Heart left ventricle (tissue), 16 donors: Measurements from ENCODE around the gene RFX3. TPM values are rescaled to one million over a fixed set of nuclear protein-coding genes. Genes with fewer than 3 reads are reported as not detected.
"Not testable (repeated sequence)": the region's sequence is repeated elsewhere in the genome, so short reads cannot be mapped to it uniquely, and the experiment has no call there.

Experiments used
- ATAC-seq, 4 donors: fragments of 200-7000 bp; cut with Tn5 transposase; one replicate each; pipeline ENCODE4 v1.9.1; 2020 to 2022; ENCODE audit warnings: moderate library complexity in 4 of 4, mild to moderate bottlenecking in 3 of 4, moderate number of reproducible peaks in 1 of 4
- DNase-seq, 5 donors: peaks; one replicate each; pipeline ENCODE4 v3.0.0-alpha.2; 2020
- H3K27ac ChIP-seq, 12 donors: fragments of 200-600 bp; sonication (generic) in 4 of 12; one replicate each; pipeline versions ENCODE4 v1.5.0 to v1.8.0; 2016 to 2022; ENCODE audit warnings: mild to moderate bottlenecking in 2 of 12
- H3K27me3 ChIP-seq, 9 donors: fragments of 200-600 bp; sonication (generic) in 2 of 9; one replicate each; pipeline versions ENCODE4 v1.5.1 to v1.8.0; 2016 to 2022; ENCODE audit warnings: mild to moderate bottlenecking in 3 of 9
- H3K36me3 ChIP-seq, 9 donors: fragments of 200-600 bp; sonication (generic) in 2 of 9; one replicate each; pipeline versions ENCODE4 v1.5.0 to v1.8.0; 2018 to 2022; ENCODE audit warnings: mild to moderate bottlenecking in 2 of 9
- H3K4me1 ChIP-seq, 12 donors: fragments of 200-600 bp; sonication (generic) in 4 of 12; one replicate each; pipeline versions ENCODE4 v1.5.0 to v1.8.0; 2016 to 2022; ENCODE audit warnings: mild to moderate bottlenecking in 3 of 12
- H3K4me3 ChIP-seq, 12 donors: fragments of 200-600 bp; sonication (generic) in 4 of 12; one replicate each; pipeline versions ENCODE4 v1.5.0 to v1.8.0; 2017 to 2022; ENCODE audit warnings: mild to moderate bottlenecking in 9 of 12, moderate library complexity in 4 of 12
- H3K9me3 ChIP-seq, 12 donors: fragments of 200-600 bp; sonication (generic) in 4 of 12; one replicate each; pipeline versions ENCODE4 v1.5.0 to v1.8.0; 2016 to 2022; ENCODE audit warnings: mild to moderate bottlenecking in 1 of 12
- POLR2A ChIP-seq, 2 donors: fragments of 450-650 bp; IDR thresholded peaks; one replicate each; pipeline ENCODE4 v1.6.1; 2017; ENCODE audit warnings: antibody characterized with exemption in 2 of 2, mild to moderate bottlenecking in 2 of 2, moderate library complexity in 2 of 2
- WGBS, 4 donors: extraction: QIAGEN DNeasy Blood & Tissue Kit in 2 of 4; methylation state at CpG; one replicate each; pipeline versions ENCODE4 v1.1.5 to v1.1.7; 2013 to 2018; 5-methylcytosine and 5-hydroxymethylcytosine counted together
- intact Hi-C, 10 donors: fragments of 100-400 bp; cut with DNase I; formaldehyde crosslinking; loops; one replicate each; pipeline versions ENCODE4 v1.11.1 to v1.14.2; 2022
- polyA plus RNA-seq, 2 donors: library from polyadenylated mRNA; stranded (reverse); fragments of 200-250 nt; gene quantifications; one replicate each; pipeline ENCODE4 v1.2.3, GENCODE V29; 2013
- total RNA-seq, 9 donors: library from RNA; depleted of rRNA in 2 of 9; stranded (reverse); fragments of >200 nt in 2 of 9; fragmentation: NEBNext Ultra II Directional in 3 of 9; extraction: Animal tissue kit (Norgen Biotek cat#: 25700) in 3 of 9; gene quantifications; one replicate each; pipeline versions ENCODE4 v1.1.0 to v1.2.4, GENCODE V29; 2016 to 2023
- TF ChIP-seq, protein P1 (sequence below), 12 donors: fragments of 200-600 bp; sonication (generic) in 4 of 12; IDR thresholded peaks; one replicate each; pipeline versions ENCODE4 v1.5.0 to v1.8.0; 2018 to 2022; ENCODE audit warnings: antibody characterized with exemption in 12 of 12, mild to moderate bottlenecking in 5 of 12
- donor health status: ischemic (EF 13 %, LVEDD 7.1; RV severe dilation, severe dysfunction).
- donor health status: healthy with polysubstance abuse.
- donor health status: DM: no; HTN: yes; CAD: no.
- donor health status: DM: no; HTN: no; CAD: no.
- donor health status: ischemic (EF 25% LVEDD 6.9; RV normal size, moderate dysfunction).
- donor health status: ischemic (EF 25% LVEDD 5.7; RV mildly dilated, moderate dysfunction).
- donor health status: healthy.
- donor health status: DM: yes; HTN: yes; CAD: no.
- donor health status: ischemic (EF 35%, LVEDD 5.7; RV mildly dilated, moderate dysfunction).
- donor health status: nonischemic (EF 11% LVEDD 7.7; RV severe dilation, severe dysfunction).
- donor health status: DM: yes; HTN: yes; CAD: no.
- donor health status: PGD.
- donor health status: ischemic (EF 29% LVEDD 5.4; RV normal size, mild dysfunction).
- donor health status: nonischemic (EF 23%, LVEDD 6.1; RV moderate dilation, normal function).

RFX3 gene
- total and polyA plus RNA-seq, 11 donors: 0.80 to 8.3 (median 2.9) TPM

DNA sequence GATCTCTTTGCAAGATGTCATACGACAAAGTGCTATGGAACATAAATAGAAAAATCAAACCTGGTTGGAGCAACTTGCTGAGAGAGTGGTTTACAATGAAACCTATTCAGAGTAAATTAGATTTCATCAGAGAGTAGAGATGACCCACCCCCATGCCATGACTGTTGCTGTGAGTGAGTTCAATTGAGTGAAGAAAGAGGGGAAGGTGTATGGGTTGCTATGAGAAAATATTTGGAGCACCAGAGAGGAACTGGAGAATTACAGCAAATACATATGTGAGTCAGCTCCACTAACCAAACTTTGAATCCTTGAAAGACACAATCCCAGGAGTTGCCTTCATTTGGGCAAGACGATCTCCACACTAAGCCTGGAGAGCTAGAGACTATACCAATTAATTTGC lies 217.2 kb downstream of the RFX3 start:
- DNase-seq (no peak), ATAC-seq (no peak)
- H3K4me3 ChIP-seq: no peak overlapping the region
- WGBS, 4 donors: 92 to 97% (median 95%) methylated on average over 2 of the region's 2 CpGs
- no peaks in the 10 kb centered on the region for H3K4me1 ChIP-seq
- no peaks in the 10 kb centered on the region for H3K36me3 ChIP-seq
- no peaks in the 10 kb centered on the region for H3K27me3 ChIP-seq
- H3K9me3 ChIP-seq: no peaks in the 10 kb centered on the region
- TF ChIP-seq POLR2A (IDR thresholded peaks at IDR 0.05): no peak
- TF ChIP-seq, protein P1, sequence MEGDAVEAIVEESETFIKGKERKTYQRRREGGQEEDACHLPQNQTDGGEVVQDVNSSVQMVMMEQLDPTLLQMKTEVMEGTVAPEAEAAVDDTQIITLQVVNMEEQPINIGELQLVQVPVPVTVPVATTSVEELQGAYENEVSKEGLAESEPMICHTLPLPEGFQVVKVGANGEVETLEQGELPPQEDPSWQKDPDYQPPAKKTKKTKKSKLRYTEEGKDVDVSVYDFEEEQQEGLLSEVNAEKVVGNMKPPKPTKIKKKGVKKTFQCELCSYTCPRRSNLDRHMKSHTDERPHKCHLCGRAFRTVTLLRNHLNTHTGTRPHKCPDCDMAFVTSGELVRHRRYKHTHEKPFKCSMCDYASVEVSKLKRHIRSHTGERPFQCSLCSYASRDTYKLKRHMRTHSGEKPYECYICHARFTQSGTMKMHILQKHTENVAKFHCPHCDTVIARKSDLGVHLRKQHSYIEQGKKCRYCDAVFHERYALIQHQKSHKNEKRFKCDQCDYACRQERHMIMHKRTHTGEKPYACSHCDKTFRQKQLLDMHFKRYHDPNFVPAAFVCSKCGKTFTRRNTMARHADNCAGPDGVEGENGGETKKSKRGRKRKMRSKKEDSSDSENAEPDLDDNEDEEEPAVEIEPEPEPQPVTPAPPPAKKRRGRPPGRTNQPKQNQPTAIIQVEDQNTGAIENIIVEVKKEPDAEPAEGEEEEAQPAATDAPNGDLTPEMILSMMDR (IDR thresholded peaks at IDR 0.05): no peak
- intact Hi-C loops: no loop called here
- H3K27ac ChIP-seq: no peak overlapping the region

DNA sequence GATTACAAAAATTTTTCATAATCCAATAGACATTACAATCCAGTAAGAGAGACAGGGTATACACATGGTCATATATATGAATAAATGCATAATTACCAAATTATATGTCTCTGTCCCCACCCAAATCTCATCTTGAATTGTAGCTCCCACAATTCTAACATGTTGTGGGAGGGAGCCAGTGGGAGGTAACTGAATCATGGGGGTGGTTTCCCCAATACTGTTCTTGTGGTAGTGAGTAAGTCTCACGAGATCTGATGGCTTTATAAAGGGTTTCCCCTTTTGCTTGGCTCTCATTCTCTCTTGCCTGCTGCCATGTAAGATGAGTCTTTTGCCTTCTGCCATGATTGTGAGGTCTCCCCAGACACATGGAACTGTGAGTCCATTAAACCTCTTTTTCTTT lies 221.4 kb downstream of the RFX3 start:
- H3K4me3 ChIP-seq, DNase-seq, intact Hi-C loops, H3K36me3 ChIP-seq, ATAC-seq, H3K4me1 ChIP-seq, H3K27ac ChIP-seq, H3K9me3 ChIP-seq, H3K27me3 ChIP-seq: not testable (repeated sequence)
- 84 to 89% (median 87%) methylated on average over 1 of the region's 1 CpG for WGBS, 4 donors

DNA sequence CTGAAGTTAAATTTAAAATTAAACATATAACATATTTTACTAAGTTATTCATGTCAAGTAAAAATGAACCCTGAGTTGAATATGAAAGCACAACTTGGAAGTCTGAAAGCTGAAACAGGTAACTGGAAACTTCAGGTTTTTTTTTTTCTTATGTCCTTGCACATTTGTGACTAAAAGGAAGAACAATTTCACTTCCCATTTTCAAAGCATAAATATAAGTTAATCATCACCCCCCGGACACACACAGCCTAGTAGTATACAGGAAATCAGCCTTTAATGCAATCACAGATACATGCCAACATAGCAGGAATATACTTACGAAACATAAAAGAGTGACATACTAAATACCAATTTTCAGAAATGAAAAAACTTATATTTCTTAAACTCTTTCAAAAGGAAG lies 225.9 kb downstream of the RFX3 start:
- 76 to 84% (median 80%) methylated on average over 2 of the region's 2 CpGs for WGBS, 4 donors
- H3K4me3 ChIP-seq: no peak overlapping the region
- intact Hi-C loops: no loop called here

DNA sequence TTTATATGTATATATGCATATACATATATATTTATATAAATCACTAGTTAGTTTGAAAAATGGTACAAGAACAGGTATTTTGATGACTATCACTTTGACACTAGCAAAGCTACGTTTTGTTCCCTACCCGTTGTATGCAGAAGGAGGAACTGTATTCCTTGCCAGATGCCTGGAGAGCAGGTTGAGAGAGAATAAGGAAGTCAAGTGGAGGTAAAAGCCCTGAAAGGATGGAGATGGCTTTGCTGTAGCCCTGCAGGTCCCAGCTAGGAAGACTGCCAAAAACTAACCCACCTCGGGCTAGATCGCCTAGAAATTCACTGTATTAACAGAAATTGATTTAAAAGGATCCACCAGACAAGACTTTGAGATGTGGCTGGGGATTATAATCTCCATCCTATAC lies 229.3 kb downstream of the RFX3 start:
- intact Hi-C loops: no loop called here
- no peak for DNase-seq
- TF ChIP-seq POLR2A (IDR thresholded peaks at IDR 0.05): no peak
- TF ChIP-seq, protein P1 (IDR thresholded peaks at IDR 0.05): no peak
- Histone ChIP-seq H3K27me3 (no peaks in the 10 kb centered on the region), H3K9me3 (no peaks in the 10 kb centered on the region), H3K36me3 (peaks cover 0 to 12% (median 0%) of the 10 kb centered on the region in 9 donors), H3K4me1 (no peaks in the 10 kb centered on the region), H3K27ac (no peak overlapping the region), H3K4me3 (no peak overlapping the region)
- no peak for ATAC-seq
- 83 to 86% (median 84%) methylated on average over 4 of the region's 4 CpGs for WGBS, 4 donors

More for the DNA sequence above, 225.9 kb downstream of the RFX3 start:
- Histone ChIP-seq H3K36me3 (no peaks in the 10 kb centered on the region), H3K27ac (no peak overlapping the region), H3K9me3 (no peaks in the 10 kb centered on the region), H3K27me3 (no peaks in the 10 kb centered on the region), H3K4me1 (no peaks in the 10 kb centered on the region)
- no peak for ATAC-seq
- TF ChIP-seq, protein P1 (IDR thresholded peaks at IDR 0.05): no peak
- TF ChIP-seq POLR2A (IDR thresholded peaks at IDR 0.05): no peak
- no peak for DNase-seq

DNA sequence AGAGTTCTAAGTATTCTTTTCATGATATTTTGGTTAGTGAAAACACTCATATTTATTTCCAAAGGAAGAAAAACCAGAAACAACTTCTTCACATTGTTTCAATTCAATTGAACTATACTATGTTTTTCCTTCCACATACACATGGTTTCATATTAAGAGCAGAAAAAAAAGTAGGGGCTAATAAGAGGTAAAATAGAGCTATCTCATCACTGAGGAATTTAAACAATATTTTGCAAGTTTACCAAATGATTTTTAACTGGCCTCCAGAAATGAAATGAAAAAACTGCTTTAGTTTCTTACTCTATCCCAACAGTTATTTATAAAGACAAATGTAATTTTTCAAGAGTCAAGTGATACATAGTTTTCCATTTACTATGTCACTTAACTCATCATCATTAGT lies 233.5 kb downstream of the RFX3 start:
- Histone ChIP-seq H3K4me3 (no peak overlapping the region), H3K27me3 (no peaks in the 10 kb centered on the region), H3K27ac (no peak overlapping the region), H3K9me3 (no peaks in the 10 kb centered on the region), H3K4me1 (no peaks in the 10 kb centered on the region), H3K36me3 (peaks cover 0 to 21% (median 5%) of the 10 kb centered on the region in 9 donors)
- DNase-seq (no peak), ATAC-seq (no peak)
- intact Hi-C loops: no loop called here
- no peak for TF ChIP-seq POLR2A (IDR thresholded peaks at IDR 0.05)
